Measurements from ENCODE around the gene TPI1.

Gene TPI1

DNA sequence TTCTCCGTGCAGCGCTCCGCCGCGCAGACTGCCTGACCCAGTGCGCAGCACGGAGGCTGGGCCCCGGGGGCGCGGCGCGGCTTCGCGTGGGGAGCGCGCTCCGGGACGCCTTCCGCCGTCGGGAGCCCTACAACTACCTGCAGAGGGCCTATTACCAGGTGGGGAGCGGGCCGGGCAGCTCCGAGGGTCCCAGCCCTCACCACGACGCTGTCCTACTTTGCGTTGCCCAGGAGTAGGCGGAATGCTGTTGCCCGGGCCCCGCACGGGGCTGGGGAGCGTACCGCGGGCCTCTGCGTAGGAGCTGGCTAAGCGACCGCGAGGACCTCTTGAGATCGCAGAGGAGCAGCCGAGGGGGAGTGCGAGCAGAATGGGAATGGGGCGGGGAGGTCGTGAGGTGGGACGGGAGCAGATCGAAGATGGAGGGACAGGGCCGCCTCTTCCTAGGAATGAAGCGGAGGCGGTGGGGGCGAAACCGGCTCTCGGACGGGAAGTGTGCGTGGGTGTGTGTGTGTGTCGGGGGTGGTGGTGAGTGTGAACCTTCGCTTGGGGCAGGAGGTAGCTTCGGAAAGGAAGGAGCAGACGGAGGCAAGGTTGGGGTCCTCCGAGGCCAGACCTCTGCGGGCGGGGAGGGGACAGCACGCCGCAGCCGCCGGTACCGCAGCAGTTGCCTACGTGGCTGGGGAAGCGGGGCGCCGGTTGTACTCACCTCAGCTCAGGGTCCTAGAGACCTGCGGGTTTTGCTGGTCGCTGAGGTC lies 38.4 kb upstream of the TPI1 start:
- no peak for DNase-seq

DNA sequence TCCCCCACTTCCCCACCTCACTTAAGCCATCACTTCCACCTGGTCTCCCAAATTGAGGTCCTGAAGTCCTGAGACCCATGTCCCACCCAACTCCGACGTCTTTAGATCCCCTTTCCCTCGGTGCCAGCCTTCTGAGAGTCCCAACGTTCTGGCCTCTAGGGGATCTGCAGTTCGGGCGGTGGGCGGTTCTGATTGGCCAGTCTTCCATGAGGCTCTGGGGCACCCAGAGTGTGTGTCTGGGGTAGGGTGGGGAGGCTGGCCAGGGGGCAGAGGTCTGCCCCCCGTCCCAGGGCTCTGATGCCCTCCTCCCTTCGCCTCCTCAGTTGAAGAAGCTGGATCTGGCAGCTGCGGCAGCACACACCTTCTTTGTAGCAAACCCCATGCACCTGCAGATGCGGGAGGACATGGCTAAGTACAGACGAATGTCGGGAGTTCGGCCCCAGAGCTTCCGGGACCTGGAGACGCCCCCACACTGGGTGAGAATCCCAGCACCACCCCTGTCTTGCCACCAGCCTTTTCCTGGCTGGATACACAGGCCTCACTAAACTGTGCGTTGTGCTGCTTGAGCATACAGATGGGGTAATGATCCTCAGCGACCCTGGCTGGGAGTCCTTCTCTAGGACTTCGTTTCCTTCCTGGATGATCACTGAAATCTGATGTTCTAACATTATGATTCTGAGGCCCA lies 37.7 kb upstream of the TPI1 start:
- DNase-seq, result no peak

DNA sequence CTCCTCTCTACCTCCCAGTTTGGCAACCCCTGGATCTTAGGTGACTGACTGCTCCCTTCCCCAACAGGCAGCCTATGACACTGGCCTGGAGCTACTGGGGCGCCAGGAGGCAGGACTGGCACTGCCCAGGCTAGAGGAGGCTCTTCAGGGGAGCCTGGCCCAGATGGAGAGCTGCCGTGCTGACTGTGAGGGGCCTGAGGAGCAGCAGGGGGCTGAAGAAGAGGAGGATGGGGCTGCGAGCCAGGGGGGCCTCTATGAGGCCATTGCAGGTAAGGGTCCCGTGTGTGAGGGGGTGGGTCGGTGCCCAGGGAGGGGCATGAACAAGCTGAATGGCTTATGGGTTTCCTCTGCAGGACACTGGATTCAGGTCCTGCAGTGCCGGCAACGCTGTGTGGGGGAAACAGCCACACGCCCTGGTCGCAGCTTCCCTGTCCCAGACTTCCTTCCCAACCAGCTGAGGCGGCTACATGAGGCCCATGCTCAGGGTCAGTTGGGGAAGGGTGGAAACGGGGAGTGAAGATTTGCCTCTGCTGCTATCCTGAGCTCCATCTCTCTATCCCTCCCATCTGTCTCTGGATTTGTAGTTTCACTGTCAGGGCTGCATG lies 36.9 kb upstream of the TPI1 start:
- DNase-seq, result no peak

DNA sequence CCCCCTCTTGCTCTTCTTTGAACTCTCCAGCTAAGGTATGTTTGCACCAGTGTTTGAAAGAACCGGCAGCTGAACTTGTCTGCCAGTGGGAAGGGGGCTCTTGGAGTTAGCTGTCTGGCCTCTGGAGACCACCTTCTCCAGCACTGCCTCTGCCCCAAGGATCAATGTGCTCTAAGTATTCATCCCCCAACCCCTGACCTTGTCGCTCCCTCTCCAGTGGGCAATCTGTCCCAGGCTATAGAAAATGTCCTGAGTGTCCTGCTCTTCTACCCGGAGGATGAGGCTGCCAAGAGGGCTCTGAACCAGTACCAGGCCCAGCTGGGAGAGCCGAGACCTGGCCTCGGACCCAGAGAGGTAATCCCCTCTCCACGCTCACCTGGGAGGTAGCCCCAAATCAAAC lies 36.3 kb upstream of the TPI1 start:
- DNase-seq, result no peak

DNA sequence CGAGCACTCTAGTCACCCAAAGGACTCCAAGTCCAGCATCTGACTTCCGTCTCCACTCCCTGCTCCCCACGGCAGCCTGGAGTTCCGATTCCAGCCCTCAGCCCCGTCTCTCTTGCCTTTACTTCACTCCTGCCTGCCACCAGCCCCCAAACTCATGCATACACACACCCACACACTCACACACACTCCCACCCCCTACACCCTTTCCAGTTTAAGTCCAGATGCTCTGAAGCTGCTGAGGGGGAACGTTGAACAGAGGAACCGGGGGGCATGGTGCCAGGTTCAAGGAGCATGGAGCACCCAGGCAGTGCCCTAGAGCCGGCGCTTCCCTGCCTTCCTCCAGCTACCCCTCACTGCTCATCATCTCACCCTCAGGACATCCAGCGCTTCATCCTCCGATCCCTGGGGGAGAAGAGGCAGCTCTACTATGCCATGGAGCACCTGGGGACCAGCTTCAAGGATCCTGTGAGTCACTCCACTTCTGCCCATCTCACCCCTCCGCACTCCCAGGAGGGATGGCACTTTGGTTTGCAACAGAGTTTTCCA lies 35.8 kb upstream of the TPI1 start:
- DNase-seq, result no peak

DNA sequence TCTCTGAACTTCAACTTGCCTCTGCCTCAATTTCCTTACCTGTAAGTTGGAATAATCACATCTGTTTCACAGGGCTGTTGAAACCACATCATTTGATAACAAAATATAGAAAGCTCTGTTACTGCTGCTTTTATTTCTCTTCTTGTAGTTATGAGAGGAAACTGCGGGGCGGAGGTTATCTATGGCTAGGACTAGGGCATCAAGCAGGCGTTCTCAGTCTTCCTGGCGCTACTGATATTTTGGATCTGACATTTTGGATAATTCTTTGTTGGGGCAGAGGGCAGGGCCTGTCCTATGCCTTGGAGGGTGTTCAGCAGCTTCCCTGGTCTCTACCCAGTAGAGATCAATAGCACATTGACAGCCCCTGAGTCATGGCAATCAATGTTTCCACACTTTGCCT lies 35.2 kb upstream of the TPI1 start:
- no peak for DNase-seq

DNA sequence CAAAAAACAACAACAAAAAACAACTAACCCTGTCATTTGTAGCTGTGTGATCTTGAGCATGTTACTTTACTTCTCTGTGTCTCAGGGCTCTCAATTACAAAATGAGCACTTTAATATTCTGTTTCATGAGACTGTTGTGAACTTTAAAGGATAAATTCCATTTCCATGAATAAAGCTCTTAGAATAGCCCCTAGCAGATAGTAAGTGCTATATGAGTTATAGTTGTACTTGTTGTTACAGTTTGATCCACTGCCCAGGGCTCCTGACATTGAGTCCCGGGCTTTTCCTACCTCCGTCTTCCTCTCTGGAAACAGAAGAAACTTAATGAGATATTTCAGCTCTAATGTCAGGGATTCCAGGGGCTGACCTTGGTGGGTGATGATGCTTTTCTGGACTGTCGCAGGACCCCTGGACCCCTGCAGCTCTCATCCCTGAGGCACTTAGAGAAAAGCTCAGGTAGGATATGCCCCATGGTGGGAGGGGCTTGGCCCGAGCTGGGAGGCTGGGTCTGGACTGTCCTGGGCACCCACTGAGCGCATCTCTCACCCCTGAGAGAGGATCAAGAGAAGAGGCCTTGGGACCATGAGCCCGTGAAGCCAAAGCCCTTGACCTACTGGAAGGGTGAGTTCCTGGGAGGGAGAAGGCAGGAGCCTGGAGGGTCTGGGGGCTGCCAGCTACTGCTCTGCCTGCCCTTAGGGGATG lies 34.0 kb upstream of the TPI1 start:
- DNase-seq, result no peak

DNA sequence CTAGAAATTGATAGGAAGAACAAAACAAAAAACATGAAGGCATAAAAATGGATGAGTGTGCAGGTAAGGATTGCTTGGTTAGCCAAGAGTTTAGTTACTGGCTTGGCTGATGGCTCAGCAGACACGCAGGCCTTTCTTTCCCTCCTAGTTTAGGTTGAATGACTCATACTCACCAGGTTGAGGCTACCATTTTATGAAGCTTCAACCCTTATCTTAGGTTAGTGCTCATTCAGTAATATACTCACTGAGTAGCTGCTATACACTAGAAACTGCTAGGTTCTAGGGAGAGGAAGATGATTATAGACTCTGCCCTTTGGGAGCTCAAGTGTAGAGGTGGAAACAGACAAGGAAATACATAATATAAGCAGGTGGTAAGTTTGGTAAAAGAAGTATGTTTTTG lies 33.1 kb upstream of the TPI1 start:
- no peak for DNase-seq

DNA sequence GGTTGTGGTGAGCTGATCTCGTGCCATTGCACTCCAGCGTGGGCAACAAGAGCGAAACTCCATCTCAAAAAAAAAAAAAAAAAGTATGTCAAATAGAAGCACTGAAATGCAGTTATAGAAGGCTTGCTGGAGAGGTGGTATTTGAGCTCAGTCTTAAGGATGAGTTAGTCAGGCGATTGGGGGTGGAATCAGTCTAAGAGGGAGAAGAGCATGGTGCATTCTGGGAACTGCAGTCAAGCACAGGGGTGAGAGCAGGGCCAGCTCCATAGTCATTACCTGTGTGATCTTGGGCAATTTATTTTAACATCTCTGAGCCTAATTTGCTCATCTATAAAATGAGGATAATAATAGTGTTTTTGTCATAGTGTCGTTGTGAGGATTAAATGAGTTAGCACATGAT lies 32.5 kb upstream of the TPI1 start:
- no peak for DNase-seq

DNA sequence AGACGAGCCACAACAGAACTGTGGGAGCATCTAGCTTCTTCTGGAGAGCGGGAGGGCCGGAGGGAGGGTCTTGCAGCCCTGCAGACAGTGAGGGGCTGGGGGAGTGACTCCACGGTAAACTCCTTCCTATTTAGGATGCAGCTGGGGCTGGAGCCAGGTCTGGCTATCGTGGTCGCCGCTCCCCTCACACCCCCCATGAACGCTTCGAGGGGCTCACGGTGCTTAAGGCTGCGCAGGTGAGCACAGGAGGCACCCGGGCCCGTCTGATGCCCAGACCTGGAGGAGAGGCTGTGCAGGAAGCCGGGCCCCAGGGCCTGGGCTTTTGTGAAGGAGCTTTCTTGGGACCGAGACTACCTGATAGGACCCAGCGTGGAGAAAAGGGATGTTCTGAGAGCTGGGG lies 30.5 kb upstream of the TPI1 start:
- DNase-seq, result no peak

DNA sequence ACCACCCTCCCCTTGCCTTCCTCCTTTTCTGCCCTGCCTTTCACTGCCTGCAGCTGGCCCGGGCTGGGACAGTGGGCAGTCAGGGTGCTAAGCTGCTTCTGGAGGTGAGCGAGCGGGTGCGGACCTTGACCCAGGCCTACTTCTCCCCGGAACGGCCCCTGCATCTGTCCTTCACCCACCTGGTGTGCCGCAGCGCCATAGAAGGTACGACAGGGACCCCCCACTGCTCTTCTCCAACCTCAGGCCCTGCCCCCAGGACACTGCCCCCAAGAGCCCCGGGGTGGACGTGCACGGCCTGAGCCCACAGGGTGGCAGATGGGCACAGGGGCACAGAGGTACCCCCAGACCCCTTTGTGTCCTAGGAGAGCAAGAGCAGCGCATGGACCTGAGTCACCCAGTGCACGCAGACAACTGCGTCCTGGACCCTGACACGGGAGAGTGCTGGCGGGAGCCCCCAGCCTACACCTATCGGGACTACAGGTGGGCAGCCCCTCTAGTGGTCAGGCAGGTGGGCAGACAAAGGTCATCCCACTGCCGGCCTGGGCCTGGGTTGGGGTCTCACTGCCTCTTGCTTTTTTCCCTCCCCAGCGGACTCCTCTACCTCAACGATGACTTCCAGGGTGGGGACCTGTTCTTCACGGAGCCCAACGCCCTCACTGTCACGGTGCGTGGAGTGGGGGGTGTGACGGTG lies 29.8 kb upstream of the TPI1 start:
- no peak for DNase-seq

DNA sequence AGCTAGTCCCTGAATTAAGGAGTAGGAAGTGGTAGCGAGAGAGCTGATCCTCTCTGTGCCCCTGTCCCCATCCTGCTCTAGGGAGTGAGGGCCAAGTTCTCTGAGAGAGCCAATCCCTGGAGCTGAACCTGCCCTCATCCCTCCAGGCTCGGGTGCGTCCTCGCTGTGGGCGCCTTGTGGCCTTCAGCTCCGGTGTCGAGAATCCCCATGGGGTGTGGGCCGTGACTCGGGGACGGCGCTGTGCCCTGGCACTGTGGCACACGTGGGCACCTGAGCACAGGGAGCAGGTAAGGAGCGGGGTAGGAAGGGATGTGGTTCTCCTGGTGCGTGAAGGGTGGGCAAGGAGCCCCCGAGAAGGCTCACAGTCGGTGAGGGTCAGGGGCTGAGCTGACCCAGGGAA lies 28.5 kb upstream of the TPI1 start:
- no peak for DNase-seq

DNA sequence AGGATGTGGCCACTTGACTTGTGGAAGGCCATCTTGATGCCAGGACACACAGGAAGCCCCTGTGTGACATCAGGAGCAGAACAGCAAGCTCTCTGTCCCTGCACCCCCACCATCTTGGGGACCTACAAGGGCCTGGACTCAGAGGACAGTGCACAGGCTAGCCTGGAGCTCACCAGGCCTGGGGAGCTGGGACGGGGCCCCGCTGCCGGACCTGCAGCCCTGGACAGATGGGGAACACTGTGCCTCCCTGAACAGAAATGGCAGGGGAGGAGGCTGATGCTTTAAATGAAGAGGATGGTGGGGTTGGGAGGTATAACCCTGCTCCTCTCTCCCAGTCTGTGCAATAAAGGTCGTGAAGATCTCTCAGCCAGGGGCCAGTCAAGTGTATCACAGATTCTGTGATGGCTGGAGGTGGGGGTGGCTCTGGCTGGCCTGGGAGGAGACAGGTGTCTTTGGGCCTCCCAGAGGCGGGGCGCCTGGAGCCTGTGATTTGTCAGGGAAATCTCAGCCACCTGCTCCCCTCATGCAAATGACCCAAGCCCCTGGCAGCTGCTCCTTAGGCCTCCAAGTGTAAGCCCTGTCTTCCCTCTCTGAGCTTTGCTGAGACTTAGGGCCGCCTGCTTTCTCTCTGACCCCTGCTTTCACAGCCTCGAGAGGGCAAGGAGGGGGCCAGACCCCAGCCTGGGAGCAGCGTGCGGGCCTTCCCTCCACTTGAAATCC lies 27.7 kb upstream of the TPI1 start:
- peak; percentile 30 for DNase-seq

DNA sequence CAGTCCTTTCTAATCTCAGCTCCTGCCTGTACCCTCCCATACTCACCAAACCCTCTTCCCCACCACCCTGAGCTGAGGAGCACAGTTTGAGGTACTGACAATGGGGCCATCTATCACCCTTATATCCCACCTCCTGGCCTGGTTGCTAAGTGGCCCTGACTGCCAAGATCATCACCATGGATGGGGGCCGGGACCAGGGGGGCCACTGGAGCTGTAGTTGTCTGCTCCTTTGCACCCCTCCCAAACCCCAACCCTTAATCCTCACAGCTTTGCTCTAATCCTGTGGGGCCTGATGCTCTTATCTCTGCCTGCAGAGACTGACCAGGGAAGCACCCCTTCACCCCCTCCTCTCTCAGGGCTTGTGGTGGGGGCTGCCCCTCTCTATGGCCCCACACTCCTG lies 27.0 kb upstream of the TPI1 start:
- no peak for DNase-seq

DNA sequence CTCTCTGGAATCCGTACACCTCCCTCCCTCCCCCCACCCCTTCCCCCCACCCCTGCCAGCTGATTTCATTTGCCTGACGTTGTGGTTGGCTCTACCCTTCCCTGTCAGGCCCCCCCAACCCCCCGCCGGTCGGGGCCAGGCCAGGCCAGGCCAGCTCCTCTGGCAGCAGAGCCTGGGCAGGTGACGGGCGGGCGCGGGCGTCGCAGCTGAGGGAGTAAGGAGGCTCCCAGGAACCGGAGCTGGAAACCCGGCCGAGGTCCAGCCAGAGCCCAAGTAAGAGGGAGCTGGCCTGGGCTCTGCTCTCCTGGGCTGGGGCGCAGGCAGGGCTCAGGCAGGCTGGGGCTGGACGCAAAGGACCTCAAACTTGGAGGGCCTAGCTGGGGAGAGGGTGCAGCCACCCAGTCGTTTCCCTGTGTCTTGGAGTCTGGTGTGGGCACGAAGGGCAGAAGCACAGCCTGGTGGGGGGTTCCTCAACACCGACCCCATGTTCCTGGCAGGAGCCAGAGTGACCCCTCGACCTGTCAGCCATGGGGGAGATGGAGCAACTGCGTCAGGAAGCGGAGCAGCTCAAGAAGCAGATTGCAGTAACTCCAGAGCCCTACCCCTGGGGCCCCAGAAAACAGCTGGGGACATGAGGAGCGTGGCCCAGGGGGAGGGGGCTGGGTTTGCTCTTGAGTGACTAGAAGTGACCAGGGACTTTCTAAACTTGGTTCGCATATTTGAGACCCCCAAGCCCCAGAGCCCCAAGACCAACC lies 26.4 kb upstream of the TPI1 start, which contains the start of gene GNB3:
Gene GNB3, plus strand, starts transcription at position 165 of the 755 bp plus-strand sequence. Its CDS starts 363 bp downstream, at position 528.
- DNase-seq, result no peak

DNA sequence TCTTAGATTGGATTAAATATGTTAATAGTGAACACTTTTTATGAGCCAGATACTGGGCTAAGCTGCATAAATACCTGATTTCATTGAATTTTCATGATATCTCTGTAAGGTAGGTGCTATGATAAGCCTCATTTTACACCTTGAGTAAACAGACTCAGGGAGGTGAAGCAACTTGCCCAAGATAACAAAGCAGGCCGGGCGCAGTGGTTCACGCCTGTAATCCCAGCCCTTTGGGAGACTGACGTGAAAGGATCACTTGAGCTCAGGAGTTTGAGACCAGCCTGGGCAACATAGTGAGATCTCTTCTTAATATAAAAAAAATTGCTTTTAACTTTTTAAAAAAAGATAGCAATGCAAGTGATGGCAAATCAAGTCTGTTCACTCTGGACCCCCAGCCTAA lies 25.3 kb upstream of the TPI1 start:
- DNase-seq, result no peak

DNA sequence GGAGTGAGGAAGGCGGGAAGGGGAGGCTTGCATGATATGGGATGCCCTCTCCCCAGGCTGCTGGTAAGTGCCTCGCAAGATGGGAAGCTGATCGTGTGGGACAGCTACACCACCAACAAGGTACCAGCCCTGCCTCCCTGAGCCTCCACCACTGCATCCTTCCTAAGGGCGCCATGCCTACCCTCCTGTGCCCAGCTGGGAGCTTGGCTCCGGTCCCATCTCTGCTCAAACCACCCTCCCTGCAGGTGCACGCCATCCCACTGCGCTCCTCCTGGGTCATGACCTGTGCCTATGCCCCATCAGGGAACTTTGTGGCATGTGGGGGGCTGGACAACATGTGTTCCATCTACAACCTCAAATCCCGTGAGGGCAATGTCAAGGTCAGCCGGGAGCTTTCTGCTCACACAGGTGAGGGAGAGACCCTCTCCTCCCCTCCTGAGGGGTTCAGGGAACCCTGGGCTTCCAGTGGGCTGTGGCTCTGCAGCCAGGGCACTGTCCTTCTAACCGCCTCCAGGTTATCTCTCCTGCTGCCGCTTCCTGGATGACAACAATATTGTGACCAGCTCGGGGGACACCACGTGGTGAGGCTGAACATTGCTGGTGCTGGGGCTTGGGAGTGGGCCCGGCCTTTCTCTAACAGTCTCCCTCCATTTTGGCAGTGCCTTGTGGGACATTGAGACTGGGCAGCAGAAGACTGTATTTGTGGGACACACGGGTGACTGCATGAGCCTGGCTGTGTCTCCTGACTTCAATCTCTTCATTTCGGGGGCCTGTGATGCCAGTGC lies 24.0 kb upstream of the TPI1 start:
- DNase-seq, result no peak

DNA sequence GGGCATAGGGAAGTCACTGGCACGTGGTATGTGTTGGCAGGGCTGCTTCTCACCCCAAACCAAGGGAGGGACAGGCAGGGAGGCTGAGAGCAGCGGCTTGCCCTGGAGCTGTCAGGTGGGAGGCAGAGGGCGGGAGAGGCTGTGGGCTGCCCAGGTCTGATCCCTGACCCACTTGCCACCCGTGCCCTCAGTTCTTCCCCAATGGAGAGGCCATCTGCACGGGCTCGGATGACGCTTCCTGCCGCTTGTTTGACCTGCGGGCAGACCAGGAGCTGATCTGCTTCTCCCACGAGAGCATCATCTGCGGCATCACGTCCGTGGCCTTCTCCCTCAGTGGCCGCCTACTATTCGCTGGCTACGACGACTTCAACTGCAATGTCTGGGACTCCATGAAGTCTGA lies 21.9 kb upstream of the TPI1 start:
- DNase-seq, result no peak

DNA sequence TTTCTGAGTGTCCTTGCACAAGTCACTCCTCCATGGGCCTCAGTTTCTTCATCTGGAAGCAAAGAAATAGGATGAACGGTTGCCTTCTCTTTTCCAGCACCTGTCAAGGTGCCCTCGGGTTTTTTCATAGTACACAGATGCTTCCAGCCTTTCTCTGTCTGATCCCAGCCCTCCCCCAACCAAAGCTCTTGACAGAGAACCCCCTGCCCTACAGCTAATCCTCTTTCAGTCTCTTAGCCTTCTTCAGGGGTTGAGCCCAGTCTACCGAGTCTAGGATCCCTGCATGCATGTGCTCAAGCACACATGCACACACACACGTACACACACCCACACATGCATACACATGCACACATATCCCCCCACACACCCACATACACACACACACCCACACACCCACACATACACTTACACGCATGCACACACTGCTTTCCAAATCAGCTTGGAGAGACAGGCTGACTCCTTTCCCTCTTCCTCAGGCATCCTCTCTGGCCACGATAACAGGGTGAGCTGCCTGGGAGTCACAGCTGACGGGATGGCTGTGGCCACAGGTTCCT lies 20.9 kb upstream of the TPI1 start:
- no peak for DNase-seq

DNA sequence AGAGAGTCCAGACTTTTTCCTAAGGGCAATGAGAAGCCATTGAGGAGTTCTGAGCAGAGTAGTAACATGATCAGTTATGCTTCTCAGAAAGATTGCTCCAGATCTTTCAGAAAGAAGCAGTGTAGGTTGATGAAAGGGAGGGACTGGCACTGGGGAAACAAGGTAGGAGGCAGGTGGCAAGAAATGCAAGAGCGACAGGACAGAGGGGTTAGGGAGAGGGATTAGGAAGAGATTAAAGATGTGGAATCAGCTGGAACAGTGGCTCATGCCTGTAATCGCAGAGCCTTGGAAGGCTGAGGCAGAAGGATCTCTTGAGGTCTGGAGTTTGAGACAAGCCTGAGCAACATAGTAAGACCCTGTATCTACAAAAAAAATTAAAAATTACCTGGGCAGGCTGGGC lies 19.7 kb upstream of the TPI1 start:
- DNase-seq, result no peak

Measured in NCI-H510A treated with DMSO at 0.1 percent for 48 hours (cell line).